ENCODE results near the gene CDC45.

DNA sequence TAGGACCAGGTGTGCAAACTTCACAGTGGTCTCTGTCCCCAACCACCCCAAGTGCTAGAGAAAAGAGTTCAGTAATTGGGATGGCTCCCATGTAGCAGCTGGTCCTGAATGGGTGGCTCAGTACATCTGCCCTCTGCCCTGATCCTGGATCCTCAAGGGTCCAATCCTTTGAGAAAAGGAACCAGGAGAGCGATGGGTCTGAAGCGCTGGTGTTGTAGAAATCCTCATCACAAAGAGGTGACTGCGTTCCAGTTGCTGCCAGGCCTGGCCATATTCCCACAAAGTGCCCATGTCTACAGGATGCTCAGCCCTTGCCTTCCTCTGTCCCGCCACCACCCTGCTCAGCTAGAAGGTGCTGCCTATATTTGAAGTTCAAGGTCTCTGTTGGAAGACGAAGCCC is 26.0 kb upstream of the CDC45 start:
- TF ChIP-seq EZH2 (IDR thresholded peaks at IDR 0.05; ENCODE audit: borderline replicate concordance, low read length), result no peak
- TF ChIP-seq, protein P1, sequence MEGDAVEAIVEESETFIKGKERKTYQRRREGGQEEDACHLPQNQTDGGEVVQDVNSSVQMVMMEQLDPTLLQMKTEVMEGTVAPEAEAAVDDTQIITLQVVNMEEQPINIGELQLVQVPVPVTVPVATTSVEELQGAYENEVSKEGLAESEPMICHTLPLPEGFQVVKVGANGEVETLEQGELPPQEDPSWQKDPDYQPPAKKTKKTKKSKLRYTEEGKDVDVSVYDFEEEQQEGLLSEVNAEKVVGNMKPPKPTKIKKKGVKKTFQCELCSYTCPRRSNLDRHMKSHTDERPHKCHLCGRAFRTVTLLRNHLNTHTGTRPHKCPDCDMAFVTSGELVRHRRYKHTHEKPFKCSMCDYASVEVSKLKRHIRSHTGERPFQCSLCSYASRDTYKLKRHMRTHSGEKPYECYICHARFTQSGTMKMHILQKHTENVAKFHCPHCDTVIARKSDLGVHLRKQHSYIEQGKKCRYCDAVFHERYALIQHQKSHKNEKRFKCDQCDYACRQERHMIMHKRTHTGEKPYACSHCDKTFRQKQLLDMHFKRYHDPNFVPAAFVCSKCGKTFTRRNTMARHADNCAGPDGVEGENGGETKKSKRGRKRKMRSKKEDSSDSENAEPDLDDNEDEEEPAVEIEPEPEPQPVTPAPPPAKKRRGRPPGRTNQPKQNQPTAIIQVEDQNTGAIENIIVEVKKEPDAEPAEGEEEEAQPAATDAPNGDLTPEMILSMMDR (conservative IDR thresholded peaks at IDR 0.05 in 1 of 2, IDR thresholded peaks at IDR 0.05 in 1 of 2; ENCODE audit: extremely low read depth in 1 of 2, insufficient read depth in 1 of 2, low read depth in 1 of 2, low read length in 2 of 2), result no peak
